H1 (cell line): Measurements from ENCODE around the gene SMNDC1. TPM values are rescaled to one million over a fixed set of nuclear protein-coding genes. Genes with fewer than 3 reads are reported as not detected.

Experiments used
- CTCF ChIA-PET: fragments of 300-600 bp; sonication (Branson Sonifier 250); formaldehyde crosslinking; loops from one replicate; lab custom pipeline; 2021; ENCODE audit not compliant: partially characterized antibody; lab: Charles Lee
- POLR2A ChIA-PET: fragments of 300-600 bp; sonication (Branson Sonifier 250); formaldehyde crosslinking; loops from one replicate; lab custom pipeline; 2021; ENCODE audit warnings: inconsistent platforms; ENCODE audit not compliant: partially characterized antibody; lab: Charles Lee
- DNase-seq, 2 experiments: peaks; one replicate each; pipeline versions ENCODE4 v3.0.0 to v3.0.0-alpha.2; 2010 to 2022; ENCODE audit warnings: low spot score in 2 of 2, low read depth in 1 of 2, mixed read lengths in 1 of 2
- FAIRE-seq: peaks from 2 replicates; lab custom pipeline; 2011; peaks lifted over from hg19 to GRCh38; lab: Jason Lieb, UNC
- H2AFZ ChIP-seq: 2 replicates; pipeline ENCODE4 v1.8.1; 2012; ENCODE audit warnings: low read length, inconsistent platforms
- H2AK5ac ChIP-seq: 2 replicates; pipeline ENCODE4 v1.6.1; 2013; ENCODE audit warnings: low read depth, low read length
- H2BK120ac ChIP-seq: replicated peaks from 2 replicates; pipeline ENCODE3; 2013; ENCODE audit warnings: low read depth, low read length, inconsistent platforms
- H2BK12ac ChIP-seq: 2 replicates; pipeline ENCODE4 v1.6.1; 2013; ENCODE audit warnings: low read depth, low read length
- H2BK15ac ChIP-seq: 2 replicates; pipeline ENCODE4 v1.6.1; 2013; ENCODE audit warnings: low read length
- H2BK20ac ChIP-seq: 2 replicates; pipeline ENCODE4 v1.6.1; 2013; ENCODE audit warnings: low read length
- H2BK5ac ChIP-seq: 2 replicates; pipeline ENCODE4 v1.6.1; 2013; ENCODE audit warnings: low read depth, low read length
- H3K14ac ChIP-seq: 2 replicates; pipeline ENCODE4 v1.6.1; 2013; ENCODE audit warnings: inconsistent platforms; ENCODE audit not compliant: insufficient read length
- H3K18ac ChIP-seq: 2 replicates; pipeline ENCODE4 v1.6.1; 2013; ENCODE audit warnings: low read length; ENCODE audit errors: extremely low read depth
- H3K23ac ChIP-seq: 2 replicates; pipeline ENCODE4 v1.6.1; 2013; ENCODE audit warnings: inconsistent platforms; ENCODE audit not compliant: insufficient read length
- H3K23me2 ChIP-seq: 2 replicates; pipeline ENCODE4 v1.6.1; 2013; ENCODE audit warnings: low read depth, low read length
- H3K27ac ChIP-seq: 2 replicates; pipeline ENCODE4 v1.6.1; 2011; ENCODE audit warnings: low read depth, low read length, inconsistent platforms
- H3K27me3 ChIP-seq, 4 experiments: replicated peaks in 1 of 4; 1 replicate in 1 of 4; 2 replicates in 3 of 4; pipeline versions ENCODE4 v1.6.1 to v1.8.1; 2011 to 2013; ENCODE audit warnings: low read length in 3 of 4, mild to moderate bottlenecking in 3 of 4, inconsistent platforms in 2 of 4, mixed read lengths in 2 of 4, moderate library complexity in 1 of 4; ENCODE audit not compliant: control insufficient read depth in 3 of 4, insufficient read depth in 3 of 4; ENCODE audit errors: extremely low read depth in 1 of 4
- H3K36me3 ChIP-seq, 4 experiments: 2 replicates each; pipeline versions ENCODE4 v1.6.1 to v1.8.1; 2011 to 2013; ENCODE audit warnings: mild to moderate bottlenecking in 4 of 4, low read length in 3 of 4, moderate library complexity in 2 of 4, control low read depth in 1 of 4, inconsistent platforms in 1 of 4; ENCODE audit not compliant: insufficient read depth in 4 of 4, control insufficient read depth in 2 of 4
- H3K4ac ChIP-seq: replicated peaks from 2 replicates; pipeline ENCODE3; 2013; ENCODE audit warnings: low read length, low read depth, mixed read lengths, inconsistent platforms; ENCODE audit not compliant: insufficient read length
- H3K4me1 ChIP-seq, 4 experiments: replicated peaks in 1 of 4; 1 replicate in 1 of 4; 2 replicates in 3 of 4; pipeline versions ENCODE4 v1.6.1 to v1.8.1; 2011 to 2013; ENCODE audit warnings: low read length in 3 of 4, inconsistent platforms in 2 of 4, mixed read lengths in 1 of 4; ENCODE audit not compliant: insufficient read depth in 4 of 4, control insufficient read depth in 3 of 4
- H3K4me2 ChIP-seq, 2 experiments: 2 replicates each; pipeline versions ENCODE4 v1.6.1 to v1.8.1; 2011 to 2013; ENCODE audit warnings: low read depth in 2 of 2, low read length in 2 of 2, control low read depth in 1 of 2, inconsistent platforms in 1 of 2, mild to moderate bottlenecking in 1 of 2; ENCODE audit not compliant: insufficient read depth in 1 of 2
- H3K4me3 ChIP-seq, 4 experiments: fragments of 200-600, 300-600 bp in 1 of 4; sonication (generic), shearing (Covaris generic), sonication (Bioruptor Twin) in 1 of 4; 2 replicates each; pipeline versions ENCODE4 v1.5.1 to v1.8.1; 2011 to 2016; ENCODE audit warnings: low read length in 4 of 4, low read depth in 3 of 4, control low read depth in 2 of 4, inconsistent platforms in 2 of 4, mild to moderate bottlenecking in 2 of 4, mixed read lengths in 1 of 4, moderate library complexity in 1 of 4; ENCODE audit not compliant: insufficient read depth in 2 of 4; ENCODE audit errors: extremely low read depth in 1 of 4
- H3K56ac ChIP-seq: replicated peaks from 2 replicates; pipeline ENCODE3; 2013; ENCODE audit warnings: low read depth, mild to moderate bottlenecking, mixed read lengths, low read length, inconsistent platforms; ENCODE audit not compliant: insufficient read length
- H3K79me1 ChIP-seq: 2 replicates; pipeline ENCODE4 v1.6.1; 2013; ENCODE audit warnings: low read depth, low read length, control low read depth
- H3K79me2 ChIP-seq, 2 experiments: 2 replicates each; pipeline versions ENCODE4 v1.6.1 to v1.8.1; 2012 to 2013; ENCODE audit warnings: low read length in 2 of 2, mild to moderate bottlenecking in 2 of 2, inconsistent platforms in 1 of 2; ENCODE audit not compliant: insufficient read depth in 2 of 2, control insufficient read depth in 1 of 2
- H3K9ac ChIP-seq, 4 experiments: replicated peaks in 1 of 4; 1 replicate in 1 of 4; 2 replicates in 3 of 4; pipeline versions ENCODE4 v1.6.1 to v1.8.1; 2011 to 2013; ENCODE audit warnings: low read depth in 3 of 4, low read length in 3 of 4, control low read depth in 2 of 4, mild to moderate bottlenecking in 2 of 4, moderate library complexity in 2 of 4, inconsistent platforms in 1 of 4; ENCODE audit errors: extremely low read depth in 1 of 4
- H3K9me3 ChIP-seq, 2 experiments: 2 replicates each; pipeline versions ENCODE4 v1.6.1 to v1.8.1; 2012 to 2013; ENCODE audit warnings: mild to moderate bottlenecking in 2 of 2, moderate library complexity in 2 of 2, control low read depth in 1 of 2, inconsistent platforms in 1 of 2, low read depth in 1 of 2, low read length in 1 of 2, mixed read lengths in 1 of 2; ENCODE audit not compliant: insufficient read depth in 2 of 2
- H4K20me1 ChIP-seq, 2 experiments: replicated peaks in 1 of 2; 2 replicates each; pipeline versions ENCODE3 to v1.8.1; 2011 to 2013; ENCODE audit warnings: inconsistent platforms in 2 of 2, low read length in 2 of 2, mild to moderate bottlenecking in 1 of 2; ENCODE audit not compliant: insufficient read depth in 2 of 2, control insufficient read depth in 1 of 2
- H4K5ac ChIP-seq: 2 replicates; pipeline ENCODE4 v1.6.1; 2013; ENCODE audit warnings: low read length, low read depth, mixed read lengths, inconsistent platforms; ENCODE audit not compliant: insufficient read length
- H4K8ac ChIP-seq: 2 replicates; pipeline ENCODE4 v1.8.0; 2013; ENCODE audit warnings: mild to moderate bottlenecking, moderate library complexity, low read length, inconsistent platforms; ENCODE audit not compliant: insufficient read depth; ENCODE audit errors: extremely low read depth
- H4K91ac ChIP-seq: replicated peaks from 2 replicates; pipeline ENCODE3; 2013; ENCODE audit warnings: low read length, mixed read lengths, inconsistent platforms; ENCODE audit not compliant: insufficient read length
- BCL11A ChIP-seq, 2 experiments: IDR thresholded peaks; one replicate each; pipeline ENCODE4 v1.6.1; 2011; ENCODE audit warnings: low read depth in 2 of 2, low read length in 2 of 2, mild to moderate bottlenecking in 2 of 2
- CEBPB ChIP-seq: IDR thresholded peaks from 2 replicates; pipeline ENCODE4 v1.6.1; 2012; ENCODE audit warnings: low read depth, low read length
- KDM4A ChIP-seq: IDR thresholded peaks from one replicate; pipeline ENCODE4 v1.7.1; 2012; ENCODE audit warnings: low read depth, mild to moderate bottlenecking, moderate library complexity, low read length, inconsistent platforms; ENCODE audit not compliant: severe bottlenecking
- RBBP5 ChIP-seq: IDR thresholded peaks from 2 replicates; pipeline ENCODE4 v1.7.1; 2012; ENCODE audit warnings: low read depth, mild to moderate bottlenecking, inconsistent platforms, low read length, moderate library complexity, borderline replicate concordance
- SAP30 ChIP-seq: fragments of 300-600 bp; sonication (generic); IDR thresholded peaks from 2 replicates; pipeline ENCODE4 v1.7.1; 2012; ENCODE audit warnings: low read length, moderate library complexity, mild to moderate bottlenecking, inconsistent platforms; ENCODE audit not compliant: insufficient read depth, insufficient replicate concordance
- SP4 ChIP-seq: IDR thresholded peaks from 2 replicates; pipeline ENCODE4 v1.6.1; 2012; ENCODE audit warnings: low read length, inconsistent platforms
- SRF ChIP-seq: IDR thresholded peaks from 2 replicates; pipeline ENCODE4 v1.6.1; 2011; ENCODE audit warnings: mild to moderate bottlenecking, low read depth, low read length, moderate library complexity
- USF2 ChIP-seq: IDR thresholded peaks from 2 replicates; pipeline ENCODE4 v1.6.1; 2011; ENCODE audit warnings: low read length, improper control_type of control experiment
- WGBS, 2 experiments: shearing (Covaris generic) in 1 of 2; methylation state at CpG; one replicate each; pipeline versions ENCODE4 v1.1.6 to v1.1.7; 2013 to 2015; ENCODE audit warnings: low lambda C conversion rate in 2 of 2, mixed read lengths in 2 of 2, inconsistent platforms in 1 of 2, low coverage in 1 of 2, missing lambda C conversion rate in 1 of 2; ENCODE audit not compliant: insufficient replicate concordance in 2 of 2, insufficient coverage in 1 of 2, insufficient read length in 1 of 2; ENCODE audit errors: extremely low coverage in 1 of 2, missing lambda C conversion rate in 1 of 2; 5-methylcytosine and 5-hydroxymethylcytosine counted together
- polyA plus RNA-seq, 7 experiments: library from polyadenylated mRNA; depleted of rRNA in 3 of 7; stranded (reverse) in 5 of 7; unstranded in 2 of 7; fragments of >200 nt in 5 of 7; fragments of 200-250 nt in 2 of 7; gene quantifications; 1 replicate in 5 of 7; 2 replicates in 1 of 7; 4 replicates in 1 of 7; pipeline versions ENCODE4 v1.2.1 to v1.2.3, GENCODE V29; 2011 to 2013; ENCODE audit warnings: missing spikeins in 2 of 7, mixed read lengths in 2 of 7
- total RNA-seq: library from RNA; stranded (reverse); fragmentation: NEBNext Ultra II Directional; extraction: Animal tissue kit (Norgen Biotek cat#: 25700); gene quantifications from 2 replicates; pipeline ENCODE4 v1.2.1, GENCODE V29; 2021

Gene SMNDC1
- total and polyA plus RNA-seq, 2 of the 8 experiments (the other 6 are each of a cell fraction or from before 2014, with no cell fraction given): 8.1 to 48.6 TPM

GRCh38 chr10:110321869-110322620 is 17.3 kb upstream of the SMNDC1 start:
- H3K4me3 ChIP-seq: no peak overlapping the region
- H4K91ac ChIP-seq: no peak overlapping the region
- no peaks in the 10 kb centered on the region for H3K27me3 ChIP-seq
- FAIRE-seq (no peak), DNase-seq (no peak)
- CTCF ChIA-PET: interaction anchor here (0.8 to 3.6 kb wide), 6 partner anchors 10 to 32 kb away, joined by 3 to 14 read pairs (median 4); no protein-coding TSS in a partner anchor
- no peak overlapping the region for H4K5ac ChIP-seq
- H3K4me1 ChIP-seq: peaks cover 0 to 3% (median 0%) of the 10 kb centered on the region in 4 experiments; a peak in 2 of 7 replicates
- no peak overlapping the region for H2BK15ac ChIP-seq
- H2BK12ac ChIP-seq: no peak overlapping the region
- H2BK20ac ChIP-seq: no peak overlapping the region
- POLR2A ChIA-PET: no interaction called here
- no peaks in the 10 kb centered on the region for H3K79me1 ChIP-seq
- no peak overlapping the region for H3K27ac ChIP-seq
- no peak overlapping the region for H3K4me2 ChIP-seq
- no peak overlapping the region for H2BK5ac ChIP-seq
- no peak overlapping the region for H3K4ac ChIP-seq
- TF ChIP-seq SRF: no peak
- no peak for TF ChIP-seq RBBP5
- TF ChIP-seq SAP30: no peak
- TF ChIP-seq SP4: no peak
- no peak for TF ChIP-seq CEBPB
- no peak for TF ChIP-seq KDM4A
- no peak for TF ChIP-seq USF2
- TF ChIP-seq BCL11A (IDR thresholded peaks at IDR 0.05; ENCODE audit: low read depth in 2 of 2, low read length in 2 of 2): no peak
- no peak overlapping the region for H2AFZ ChIP-seq
- no peaks in the 10 kb centered on the region for H3K36me3 ChIP-seq
- no peak overlapping the region for H3K56ac ChIP-seq
- H4K20me1 ChIP-seq: no peaks in the 10 kb centered on the region
- H3K14ac ChIP-seq: no peak overlapping the region
- peaks cover 3 to 4% of the 10 kb centered on the region in 2 experiments; a peak in 1 of 4 replicates for H3K9me3 ChIP-seq
- no peaks in the 10 kb centered on the region for H3K79me2 ChIP-seq
- H3K18ac ChIP-seq: no peak overlapping the region
- no peak overlapping the region for H4K8ac ChIP-seq
- no peak overlapping the region for H2AK5ac ChIP-seq
- no peaks in the 10 kb centered on the region for H3K23me2 ChIP-seq
- no peak overlapping the region for H2BK120ac ChIP-seq
- H3K9ac ChIP-seq: no peak overlapping the region
- WGBS, 2 experiments: 81% methylated on average over 6 of the region's 6 CpGs; no CpG with 5 or more reads in 1 of the 2 experiments
- no peak overlapping the region for H3K23ac ChIP-seq
